Loucy (cell line): Measurements from ENCODE around the gene WNK2.

Experiments
- CTCF ChIP-seq: fragments of 200-600 bp; sonication (generic); conservative IDR thresholded peaks from 2 replicates; pipeline ENCODE4 v1.5.1; 2014; ENCODE audit warnings: mild to moderate bottlenecking, antibody characterized with exemption, low read length
- EZH2phosphoT487 ChIP-seq: fragments of 200-600 bp; IDR thresholded peaks from 2 replicates; pipeline ENCODE4 v1.6.1; 2018; ENCODE audit warnings: antibody characterized with exemption, mild to moderate bottlenecking, moderate library complexity, borderline replicate concordance

GRCh38 chr9:93308158-93308602 lies 124.2 kb downstream of the WNK2 start:
- no peak for TF ChIP-seq CTCF
- TF ChIP-seq EZH2phosphoT487, result no peak
